ENCODE measurements around the gene ANO2. TPM values are rescaled to one million over a fixed set of nuclear protein-coding genes. Genes with fewer than 3 reads are reported as not detected.
"Not testable (repeated sequence)": the region's sequence is repeated elsewhere in the genome, so short reads cannot be mapped to it uniquely, and the experiment has no call there.

ANO2 gene
- total RNA-seq, 1 experiment from 2014 or later: 0.71 TPM

DNA sequence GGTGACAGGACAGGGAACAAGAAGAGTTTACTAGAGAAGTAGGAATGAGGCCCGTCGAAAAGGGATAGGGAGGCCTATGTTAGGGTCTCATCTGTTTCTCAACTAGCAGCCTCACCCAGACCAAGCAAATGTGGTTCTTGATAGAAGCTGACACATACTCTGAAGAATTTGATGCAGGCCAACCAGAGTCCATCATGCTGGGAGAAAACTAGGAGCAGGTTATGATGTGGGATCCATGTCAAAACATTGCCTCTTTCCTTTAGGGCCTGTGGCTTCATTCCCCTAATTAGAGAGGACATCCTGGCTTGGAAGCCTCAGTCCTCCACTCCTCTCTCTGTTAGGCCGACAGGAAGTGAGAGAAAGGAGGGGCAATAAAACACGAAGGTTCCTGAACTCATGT is 390.3 kb downstream of the ANO2 start:
- no peak for DNase-seq (ENCODE audit: low read depth, low spot score)
- in situ Hi-C loops (cut with HindIII; ENCODE audit: low pct_unique_long_range_greater_than_20kb, low sequenced_read_pairs): no loop called here

DNA sequence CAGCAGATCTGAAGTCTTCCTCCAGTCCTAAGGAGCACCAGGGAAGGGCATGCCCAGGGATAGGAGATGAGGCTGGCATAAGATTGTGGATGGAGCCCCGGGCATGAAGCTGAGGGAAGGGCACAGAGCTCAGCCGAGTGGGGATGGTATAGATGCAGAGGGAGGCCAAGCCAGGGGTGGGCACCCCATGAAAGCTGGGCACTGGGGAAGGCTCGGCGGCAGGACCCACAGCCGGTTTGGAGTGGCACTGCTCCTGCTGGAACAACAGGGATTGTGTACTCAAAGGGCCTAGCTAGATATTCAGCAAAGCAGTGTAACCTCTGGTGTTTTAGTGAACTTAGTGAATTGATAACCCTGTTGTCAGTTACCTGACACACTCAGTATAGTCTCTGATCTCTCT is 396.0 kb downstream of the ANO2 start:
- no peak for DNase-seq (ENCODE audit: low read depth, low spot score)
- in situ Hi-C loops (cut with HindIII; ENCODE audit: low pct_unique_long_range_greater_than_20kb, low sequenced_read_pairs): no loop called here

DNA sequence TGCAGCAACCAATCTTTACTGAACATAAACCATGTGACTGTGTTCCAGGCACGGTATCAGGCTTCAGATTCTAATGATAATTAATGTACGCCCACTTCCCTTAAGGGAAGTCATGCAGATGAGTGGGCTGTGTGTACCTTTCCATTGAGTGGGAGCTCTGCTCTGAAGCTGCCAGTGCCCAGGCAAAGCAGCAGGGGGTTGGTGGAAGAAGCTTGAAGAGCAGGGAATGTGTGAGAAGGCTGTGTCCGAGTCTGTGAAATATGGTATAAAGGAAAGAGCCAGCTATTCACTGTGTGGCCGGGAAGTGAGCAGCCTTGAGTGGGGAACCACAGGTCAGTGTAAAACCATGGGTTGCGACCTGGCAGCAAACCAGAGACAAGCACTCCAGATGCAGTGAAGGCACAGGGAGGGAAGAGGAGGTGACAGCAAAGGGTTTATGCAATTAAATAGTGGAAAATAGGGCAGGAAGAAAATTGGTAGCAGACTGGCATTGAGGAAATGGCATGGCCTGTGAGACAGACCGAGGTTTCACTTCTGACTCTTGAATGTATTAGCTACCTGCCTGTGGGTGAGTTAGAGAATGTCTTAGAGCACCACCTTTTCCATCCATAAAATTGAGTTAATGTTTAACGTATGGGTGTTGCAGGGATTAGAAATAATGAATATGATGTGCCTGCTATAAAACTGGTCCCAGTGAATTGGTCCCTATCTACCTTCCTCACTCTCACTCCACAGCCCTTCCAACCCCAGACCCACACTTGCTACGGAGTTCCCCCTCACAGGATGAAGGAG is 396.7 kb downstream of the ANO2 start:
- in situ Hi-C loops (cut with HindIII; ENCODE audit: low pct_unique_long_range_greater_than_20kb, low sequenced_read_pairs): no loop called here
- no peak for DNase-seq (ENCODE audit: low read depth, low spot score)

DNA sequence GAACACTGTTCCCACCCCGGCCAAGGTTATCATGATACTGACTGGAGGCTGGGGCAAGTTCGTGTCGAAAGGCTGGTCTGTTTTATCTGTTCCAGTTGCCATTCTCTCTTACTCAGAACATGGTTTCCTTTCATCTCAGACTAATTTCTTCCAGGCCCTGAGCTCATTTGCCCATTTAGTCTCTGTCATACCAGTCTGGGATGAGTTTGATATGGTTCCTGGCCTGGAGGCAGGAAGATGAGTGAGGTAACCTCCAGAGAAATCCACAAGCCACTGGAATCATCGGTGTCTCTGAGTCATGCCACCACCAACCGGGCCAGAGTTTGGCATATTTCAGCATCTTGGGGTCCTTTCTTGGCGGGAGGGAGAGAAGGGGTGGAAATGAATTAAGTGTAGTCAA is 398.4 kb downstream of the ANO2 start:
- in situ Hi-C loops (cut with HindIII; ENCODE audit: low pct_unique_long_range_greater_than_20kb, low sequenced_read_pairs): no loop called here
- DNase-seq (ENCODE audit: low read depth, low spot score): no peak

DNA sequence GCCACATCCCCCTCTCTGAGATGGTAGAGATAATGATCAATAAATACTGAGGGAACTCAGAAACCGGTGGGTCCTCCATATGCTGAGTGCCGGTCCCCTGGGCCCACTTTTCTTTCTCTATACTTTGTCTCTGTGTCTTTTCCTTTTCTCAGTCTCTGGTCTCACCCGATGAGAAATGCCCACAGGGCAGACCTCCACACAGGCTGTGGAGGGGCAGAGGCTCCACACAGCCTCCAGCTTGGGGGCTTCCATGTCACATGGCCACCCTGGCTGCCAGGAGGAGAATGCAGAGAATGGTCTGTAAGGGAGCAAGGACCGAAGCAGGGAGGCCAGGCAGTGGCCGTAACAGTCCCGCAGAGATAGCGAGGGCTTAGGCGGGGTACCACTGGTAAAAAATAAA is 407.3 kb downstream of the ANO2 start:
- no peak for DNase-seq (ENCODE audit: low read depth, low spot score)

DNA sequence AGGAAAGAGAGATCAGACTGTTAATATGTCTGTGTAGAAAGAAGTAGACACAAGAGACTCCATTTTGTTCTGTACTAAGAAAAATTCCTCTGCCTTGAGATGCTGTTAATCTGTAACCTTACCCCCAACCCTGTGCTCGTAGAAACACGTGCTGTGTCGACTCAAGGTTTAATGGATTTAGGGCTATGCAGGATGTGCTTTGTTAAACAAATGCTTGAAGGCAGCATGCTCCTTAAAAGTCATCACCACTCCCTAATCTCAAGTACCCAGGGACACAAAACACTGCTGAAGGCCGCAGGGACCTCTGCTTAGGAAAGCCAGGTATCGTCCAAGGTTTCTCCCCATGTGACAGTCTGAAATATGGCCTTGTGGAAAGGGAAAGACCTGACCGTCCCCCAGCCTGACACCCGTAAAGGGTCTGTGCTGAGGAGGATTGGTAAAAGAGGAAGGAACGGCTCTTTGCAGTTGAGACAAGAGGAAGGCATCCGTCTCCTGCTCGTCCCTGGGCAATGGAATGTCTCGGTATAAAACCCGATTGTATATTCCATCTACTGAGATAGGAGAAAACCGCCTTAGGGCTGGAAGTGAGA is 407.9 kb downstream of the ANO2 start:
- DNase-seq (ENCODE audit: low read depth, low spot score); in situ Hi-C loops (cut with HindIII; ENCODE audit: low pct_unique_long_range_greater_than_20kb, low sequenced_read_pairs): not testable (repeated sequence)

More for the DNA sequence above, 407.3 kb downstream of the ANO2 start:
- in situ Hi-C loops (cut with HindIII; ENCODE audit: low pct_unique_long_range_greater_than_20kb, low sequenced_read_pairs): no loop called here

DNA sequence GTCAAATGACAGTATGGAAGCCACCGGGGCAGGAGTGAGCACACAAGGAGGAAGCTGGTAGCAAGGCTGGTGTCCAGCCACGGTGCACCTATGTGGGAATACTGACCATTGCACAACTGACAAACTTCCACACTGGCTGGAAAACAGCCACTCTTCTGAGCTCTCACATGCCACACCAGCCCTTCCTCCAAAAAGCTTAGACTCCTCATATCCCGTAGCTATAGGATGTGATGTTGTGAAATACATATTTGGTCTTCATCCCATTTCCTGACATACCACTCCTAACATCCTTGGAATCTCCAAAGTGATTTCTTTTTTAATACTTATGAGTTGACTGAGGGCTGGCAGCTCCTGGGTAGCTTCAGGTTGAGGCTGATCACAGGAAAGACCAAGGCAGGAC is 409.5 kb downstream of the ANO2 start:
- in situ Hi-C loops (cut with HindIII; ENCODE audit: low pct_unique_long_range_greater_than_20kb, low sequenced_read_pairs): no loop called here
- no peak for DNase-seq (ENCODE audit: low read depth, low spot score)

DNA sequence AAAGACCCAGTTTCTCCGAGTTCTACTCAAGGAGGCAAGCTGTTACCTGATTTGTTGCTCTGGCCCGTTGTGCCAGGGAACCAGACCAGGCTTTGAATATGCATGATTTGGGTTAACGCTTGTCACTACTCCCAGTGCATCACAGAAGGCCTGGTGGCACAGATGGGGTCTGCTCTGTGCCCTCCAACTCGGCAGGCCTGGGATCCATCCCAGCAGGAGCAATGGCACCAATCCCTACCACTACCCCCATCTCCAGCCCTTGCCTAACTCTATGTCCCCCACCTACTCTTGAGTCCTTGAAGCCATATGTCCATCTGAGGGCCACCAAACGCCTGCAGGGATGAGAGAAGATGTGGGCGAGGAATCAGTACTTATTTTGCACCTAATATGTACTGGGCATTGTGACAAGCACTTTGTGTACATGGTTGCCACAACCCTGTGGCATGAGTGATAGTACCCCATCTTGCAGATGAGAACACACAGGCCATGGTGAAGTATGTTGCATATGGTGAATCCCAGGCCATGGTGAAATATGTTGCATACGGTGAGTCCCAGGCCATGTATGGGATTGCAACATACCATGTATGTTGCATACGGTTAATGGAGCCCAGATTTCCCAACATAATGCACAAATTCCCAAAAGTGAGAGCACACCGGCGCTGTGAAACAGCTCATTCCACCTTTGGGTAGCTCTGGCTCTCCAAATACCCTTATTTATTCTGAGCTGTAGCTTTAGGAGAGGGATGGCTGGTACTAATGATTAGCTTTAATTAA is 410.4 kb downstream of the ANO2 start:
- DNase-seq (ENCODE audit: low read depth, low spot score): no peak
- in situ Hi-C loops (cut with HindIII; ENCODE audit: low pct_unique_long_range_greater_than_20kb, low sequenced_read_pairs): no loop called here

DNA sequence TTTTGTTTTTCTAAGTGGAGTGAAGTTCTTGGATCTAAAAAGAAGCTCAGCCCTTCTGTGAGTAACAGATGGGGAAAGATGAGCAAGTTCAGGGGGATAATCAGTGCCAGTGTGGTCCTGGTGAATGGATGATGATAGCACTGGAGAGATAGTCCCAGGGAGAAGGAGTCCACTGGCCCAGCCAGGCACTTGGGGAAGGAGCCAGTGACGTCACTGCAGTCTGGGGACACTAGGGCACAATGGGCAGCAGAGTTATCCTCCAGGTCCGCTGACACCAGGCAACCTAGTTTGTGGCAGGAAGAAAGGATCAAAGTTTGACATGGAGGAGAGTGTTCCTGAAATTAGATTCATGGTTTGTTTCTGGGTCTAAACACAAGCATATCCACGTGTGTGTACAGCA is 411.7 kb downstream of the ANO2 start:
- in situ Hi-C loops (cut with HindIII; ENCODE audit: low pct_unique_long_range_greater_than_20kb, low sequenced_read_pairs): no loop called here
- DNase-seq (ENCODE audit: low read depth, low spot score): no peak

DNA sequence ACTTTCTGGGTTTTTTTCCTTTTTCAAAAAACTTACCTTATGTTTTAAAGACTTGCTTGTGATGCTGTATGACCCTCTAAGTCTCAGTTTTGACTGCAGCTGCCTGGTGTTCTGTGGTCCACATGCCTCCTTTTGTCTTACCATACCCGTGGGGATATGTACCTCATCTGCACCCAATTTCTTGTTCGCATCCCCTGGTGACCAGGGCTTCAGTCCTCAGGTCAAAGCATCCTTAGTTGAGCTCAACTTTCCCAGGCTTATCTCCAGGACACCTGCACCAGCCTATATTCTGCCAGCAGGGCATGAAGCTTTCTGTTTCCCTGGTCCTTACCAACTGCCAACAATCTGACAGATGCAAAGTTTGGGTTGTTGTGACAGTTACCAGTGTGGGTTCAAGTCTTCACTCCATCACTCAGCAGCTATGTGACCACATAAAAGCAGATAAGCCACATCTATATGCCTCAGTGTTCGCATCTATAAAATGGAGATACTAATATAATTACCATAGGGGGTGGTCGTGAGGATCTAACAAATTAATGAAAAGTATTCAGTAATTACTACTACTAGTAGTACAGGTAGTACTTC is 419.2 kb downstream of the ANO2 start:
- no peak for DNase-seq (ENCODE audit: low read depth, low spot score)
- in situ Hi-C loops (cut with HindIII; ENCODE audit: low pct_unique_long_range_greater_than_20kb, low sequenced_read_pairs): no loop called here

DNA sequence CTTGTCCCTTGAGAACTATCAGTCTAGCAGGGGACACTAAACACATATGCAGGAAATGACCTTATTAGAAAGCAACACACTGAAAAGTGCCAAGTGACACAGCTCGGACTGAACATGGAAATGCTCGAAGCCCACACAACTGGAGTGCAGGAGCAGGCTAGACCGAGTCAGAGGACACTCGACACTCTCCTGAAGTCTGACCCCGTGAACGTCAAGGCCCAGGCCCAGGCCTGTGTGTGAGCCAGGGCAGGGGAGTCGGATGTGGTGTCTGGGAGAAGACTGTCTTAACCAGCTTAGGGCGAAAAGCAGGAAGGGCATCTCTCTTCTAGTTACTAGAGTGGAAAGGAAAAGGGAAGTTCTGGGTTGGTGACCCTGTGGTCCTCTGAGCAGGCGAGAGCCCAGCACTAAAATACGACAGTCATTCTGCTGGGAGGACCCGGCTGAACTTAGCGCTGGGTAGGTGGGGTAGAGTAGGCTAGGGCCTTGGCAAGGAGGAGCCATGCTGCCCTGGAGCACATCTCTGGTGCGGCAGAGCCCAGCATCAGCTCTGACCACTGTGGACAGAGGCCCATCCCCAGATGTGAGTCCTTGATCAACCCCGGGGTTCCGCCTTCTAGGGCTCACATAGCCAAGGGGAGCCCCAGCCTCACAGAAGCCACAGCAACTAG is 420.2 kb downstream of the ANO2 start:
- no peak for DNase-seq (ENCODE audit: low read depth, low spot score)
- in situ Hi-C loops (cut with HindIII; ENCODE audit: low pct_unique_long_range_greater_than_20kb, low sequenced_read_pairs): no loop called here

DNA sequence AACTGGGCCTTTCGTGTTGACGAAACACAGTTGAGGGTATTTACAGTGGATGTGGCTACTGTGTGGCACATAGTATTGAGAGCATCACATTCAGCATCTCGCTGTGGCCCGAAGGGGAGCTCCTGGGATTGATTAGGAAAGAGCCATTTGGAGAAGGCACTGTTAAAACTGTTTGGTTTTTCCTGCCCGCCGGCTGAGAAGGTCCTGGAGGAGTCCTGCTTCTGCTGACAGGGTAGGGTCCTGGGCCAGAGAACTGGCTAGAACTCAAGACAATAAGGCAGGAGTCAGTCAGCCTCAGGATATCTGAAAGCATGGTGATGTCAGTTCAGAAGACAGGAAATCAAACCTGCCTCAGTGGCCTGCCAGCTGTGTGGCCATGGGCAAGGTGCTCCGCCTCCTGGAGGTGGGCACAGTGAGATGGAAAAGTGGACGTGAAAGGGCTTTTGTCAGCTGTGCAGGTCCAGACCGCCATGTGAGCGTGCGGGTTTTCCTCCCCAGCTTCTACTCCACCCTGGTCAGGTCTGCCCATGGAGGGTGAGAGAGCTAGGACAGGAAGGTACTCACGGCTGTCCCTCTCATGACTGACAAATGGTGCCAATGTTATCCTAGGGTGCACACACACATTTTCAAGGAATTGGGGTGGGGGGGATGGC is 420.8 kb downstream of the ANO2 start:
- in situ Hi-C loops (cut with HindIII; ENCODE audit: low pct_unique_long_range_greater_than_20kb, low sequenced_read_pairs): no loop called here
- DNase-seq (ENCODE audit: low read depth, low spot score): no peak

DNA sequence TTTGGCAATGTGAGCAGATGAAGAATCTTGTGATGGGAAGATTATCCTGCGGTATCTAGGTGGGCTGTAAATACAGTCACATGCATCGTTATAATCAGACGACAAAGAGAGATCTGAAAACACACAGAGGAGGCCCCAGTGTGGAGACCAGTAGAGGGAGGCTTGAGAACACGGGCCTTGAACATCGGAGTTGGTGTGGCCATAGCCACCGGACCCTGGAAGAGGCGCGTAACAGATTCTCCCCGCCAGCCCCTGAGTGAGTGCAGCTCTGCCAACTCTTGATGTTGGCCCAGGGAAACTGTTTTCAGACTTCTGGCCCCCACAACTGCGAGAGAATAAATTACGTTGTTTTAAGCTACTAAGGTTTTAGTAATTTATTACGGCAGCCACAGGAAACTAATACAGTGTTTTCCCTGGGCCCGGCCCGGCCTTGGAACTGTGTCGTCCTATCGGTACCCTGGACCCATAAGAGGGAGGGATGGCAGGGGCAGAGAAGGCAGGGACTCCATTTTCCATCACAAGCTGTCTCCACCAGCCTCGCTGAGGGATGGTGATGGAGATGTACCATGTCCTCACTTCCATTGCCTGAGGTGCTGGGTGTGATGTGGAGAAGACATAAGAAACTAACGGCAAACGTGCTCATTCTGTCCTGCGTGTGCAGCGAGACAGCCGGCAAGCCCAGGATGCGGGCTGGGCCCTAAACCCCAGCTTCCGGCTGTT is 421.5 kb downstream of the ANO2 start:
- no peak for DNase-seq (ENCODE audit: low read depth, low spot score)
- in situ Hi-C loops (cut with HindIII; ENCODE audit: low pct_unique_long_range_greater_than_20kb, low sequenced_read_pairs): no loop called here

DNA sequence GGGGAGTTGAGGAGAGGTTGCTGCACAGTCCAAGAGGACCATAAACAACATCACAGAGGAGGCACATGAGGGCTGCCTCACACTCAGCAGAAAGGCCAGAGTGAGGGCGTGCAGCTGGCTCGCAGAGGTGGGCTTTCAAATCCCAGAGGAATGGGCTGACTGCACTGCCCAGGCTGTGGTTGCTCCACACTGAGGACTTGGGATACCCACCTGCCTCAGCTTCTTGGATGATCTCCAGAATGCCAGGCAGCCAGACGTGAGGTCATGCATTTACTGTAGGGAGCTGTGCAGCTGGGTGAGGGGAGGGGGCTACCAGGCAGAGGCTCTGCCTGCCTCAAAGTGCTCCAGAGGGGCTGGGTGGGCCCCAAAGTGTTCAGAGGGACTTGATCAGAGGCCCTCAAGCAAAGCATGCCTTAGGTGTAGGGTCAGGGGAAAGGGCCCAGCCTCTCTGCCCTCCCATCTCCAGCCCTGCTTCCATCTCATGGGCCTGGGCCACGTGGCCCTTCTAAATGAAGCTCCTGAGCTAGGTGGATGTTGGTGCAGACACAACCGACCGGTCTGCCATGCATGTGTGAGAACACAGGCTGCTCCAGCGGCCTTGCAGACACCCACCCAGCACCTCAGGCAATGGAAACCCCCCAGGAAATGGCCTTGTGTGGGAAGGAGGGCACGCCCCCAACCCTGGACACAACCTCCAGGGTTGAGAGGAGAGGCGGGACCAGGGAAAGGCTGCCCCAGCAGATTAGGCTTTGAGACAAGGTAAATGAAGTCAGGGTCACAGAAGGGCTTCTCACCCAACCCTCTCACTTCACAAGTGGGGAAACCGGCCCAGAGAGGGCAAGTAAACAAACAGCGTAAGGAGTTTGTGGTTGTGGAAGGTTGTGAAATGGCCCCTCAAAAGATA is 422.4 kb downstream of the ANO2 start:
- in situ Hi-C loops (cut with HindIII; ENCODE audit: low pct_unique_long_range_greater_than_20kb, low sequenced_read_pairs): no loop called here
- DNase-seq (ENCODE audit: low read depth, low spot score): no peak

DNA sequence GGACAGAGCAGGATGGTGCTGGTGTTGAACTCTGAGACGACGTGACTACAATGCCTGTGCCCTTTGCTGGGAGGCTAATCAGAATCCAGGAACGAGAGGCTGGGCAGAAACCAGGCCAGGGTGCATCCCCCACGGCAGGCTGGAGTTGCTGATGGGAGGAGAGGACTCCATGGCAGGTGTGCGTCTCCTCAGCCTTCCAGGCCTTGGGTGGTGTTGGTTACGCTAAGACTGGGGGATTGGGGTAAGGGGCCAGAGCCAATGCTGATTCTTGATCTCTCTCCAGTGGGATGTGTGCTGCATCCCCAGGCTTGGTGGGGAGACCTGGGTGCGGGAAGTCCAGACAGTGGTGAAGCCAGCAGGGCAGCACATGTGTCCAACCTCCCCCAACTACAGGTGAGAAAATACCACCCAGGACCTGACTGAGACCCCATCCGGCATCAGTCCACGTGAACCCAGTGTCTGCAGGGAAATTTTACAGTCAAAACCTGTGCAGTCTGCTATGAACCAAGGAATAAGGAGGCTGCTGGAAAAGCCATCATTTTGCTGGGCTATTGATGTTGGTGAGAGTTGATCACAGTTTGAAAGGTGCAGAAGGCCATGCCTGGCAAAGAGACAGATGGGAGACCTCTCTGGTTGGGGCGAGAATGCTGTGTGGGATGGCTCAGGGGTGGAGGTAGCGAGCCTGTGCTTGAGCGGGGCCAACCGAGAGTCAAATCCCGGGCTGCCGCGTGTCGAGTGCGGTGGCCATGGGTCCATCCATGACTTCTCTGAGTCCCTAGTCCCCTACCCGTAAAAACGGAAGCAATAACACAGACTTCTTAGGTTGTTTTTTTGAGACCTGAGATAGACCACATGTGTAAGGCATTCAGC is 423.4 kb downstream of the ANO2 start:
- in situ Hi-C loops (cut with HindIII; ENCODE audit: low pct_unique_long_range_greater_than_20kb, low sequenced_read_pairs): no loop called here
- DNase-seq (ENCODE audit: low read depth, low spot score): no peak

All from SK-MEL-5 (cell line).